ENCODE data around the gene ANGPT4. TPM values are rescaled to one million over a fixed set of nuclear protein-coding genes. Genes with fewer than 3 reads are reported as not detected.

ANGPT4 gene
- total and polyA plus RNA-seq, 2 of the 13 experiments (the other 11 are each of a cell fraction or from before 2014, with no cell fraction given), result not detected

GRCh38 chr20:840858-841567 lies 75.1 kb downstream of the ANGPT4 start (continued):
- TF ChIP-seq MYC (CRISPR knock-in tag; IDR thresholded peaks at IDR 0.05; ENCODE audit: borderline replicate concordance), result peak; percentile 26; the same call in 1 of the 2 replicates
- no peak for TF ChIP-seq ARNT2 (CRISPR knock-in tag; IDR thresholded peaks at IDR 0.05; ENCODE audit: low read depth)
- TF ChIP-seq ZNF597 (CRISPR knock-in tag; IDR thresholded peaks at IDR 0.05), result no peak
- 0 out of 2 replicates have a peak, but pooled peaks have one; percentile 38 for TF ChIP-seq ZNF441 (CRISPR knock-in tag; IDR thresholded peaks at IDR 0.05; ENCODE audit: borderline replicate concordance)
- no peak for TF ChIP-seq MTF1 (CRISPR knock-in tag; IDR thresholded peaks at IDR 0.05)
- 0 out of 2 replicates have a peak, but pooled peaks have one; percentile 31 for TF ChIP-seq ZNF446 (CRISPR knock-in tag; IDR thresholded peaks at IDR 0.05)
- TF ChIP-seq ZBTB34 (CRISPR knock-in tag; IDR thresholded peaks at IDR 0.05), result no peak
- TF ChIP-seq TBL1XR1 (IDR thresholded peaks at IDR 0.05; ENCODE audit: borderline replicate concordance, low read length, partially characterized antibody), result no peak
- TF ChIP-seq ZNF703 (CRISPR knock-in tag; IDR thresholded peaks at IDR 0.05; ENCODE audit: borderline replicate concordance), result no peak
- no peak for TF ChIP-seq CCAR2 (optimal IDR thresholded peaks at IDR 0.05; ENCODE audit: low read depth, low read length)
- TF ChIP-seq TMF1 (CRISPR knock-in tag; IDR thresholded peaks at IDR 0.05; ENCODE audit: low read depth), result no peak; the same call in 1 of the 2 replicates
- TF ChIP-seq ZNF513 (CRISPR knock-in tag; conservative IDR thresholded peaks at IDR 0.05), result 0 out of 2 replicates have a peak, but pooled peaks have one; percentile 33
- TF ChIP-seq KLF12 (CRISPR knock-in tag; IDR thresholded peaks at IDR 0.05; ENCODE audit: borderline replicate concordance), result no peak; the same call in 1 of the 2 replicates
- TF ChIP-seq ZNF382 (CRISPR knock-in tag; IDR thresholded peaks at IDR 0.05; ENCODE audit: borderline replicate concordance), result no peak
- no peak for TF ChIP-seq NCOA2 (CRISPR knock-in tag; IDR thresholded peaks at IDR 0.05)
- TF ChIP-seq TGIF2 (CRISPR knock-in tag; IDR thresholded peaks at IDR 0.05), result no peak
- TF ChIP-seq ZNF564 (CRISPR knock-in tag; IDR thresholded peaks at IDR 0.05), result no peak
- no peak for TF ChIP-seq BRCA1 (CRISPR knock-in tag; IDR thresholded peaks at IDR 0.05)
- no peak for TF ChIP-seq THAP7 (CRISPR knock-in tag; IDR thresholded peaks at IDR 0.05)
- no peak for TF ChIP-seq SOX5 (CRISPR knock-in tag; IDR thresholded peaks at IDR 0.05; ENCODE audit: borderline replicate concordance)
- TF ChIP-seq ZZZ3 (CRISPR knock-in tag; IDR thresholded peaks at IDR 0.05; ENCODE audit: borderline replicate concordance), result no peak
- TF ChIP-seq YY1 (IDR thresholded peaks at IDR 0.05; ENCODE audit: insufficient read depth, insufficient replicate concordance, low read depth, low read length), result peak; percentile 49
- no peak for TF ChIP-seq ZBTB8A (CRISPR knock-in tag; IDR thresholded peaks at IDR 0.05; ENCODE audit: borderline replicate concordance, low read depth)
- 0 out of 2 replicates have a peak, but pooled peaks have one; percentile 36 for TF ChIP-seq SALL2 (CRISPR knock-in tag; IDR thresholded peaks at IDR 0.05)
- no peak for TF ChIP-seq CBX2 (IDR thresholded peaks at IDR 0.05; ENCODE audit: low read depth, low read length)
- no peak; the same call in 1 of the 2 replicates for TF ChIP-seq CBX2 (CRISPR knock-in tag; IDR thresholded peaks at IDR 0.05; ENCODE audit: low read depth)
